ENCODE data around the gene CAMTA1.

DNA sequence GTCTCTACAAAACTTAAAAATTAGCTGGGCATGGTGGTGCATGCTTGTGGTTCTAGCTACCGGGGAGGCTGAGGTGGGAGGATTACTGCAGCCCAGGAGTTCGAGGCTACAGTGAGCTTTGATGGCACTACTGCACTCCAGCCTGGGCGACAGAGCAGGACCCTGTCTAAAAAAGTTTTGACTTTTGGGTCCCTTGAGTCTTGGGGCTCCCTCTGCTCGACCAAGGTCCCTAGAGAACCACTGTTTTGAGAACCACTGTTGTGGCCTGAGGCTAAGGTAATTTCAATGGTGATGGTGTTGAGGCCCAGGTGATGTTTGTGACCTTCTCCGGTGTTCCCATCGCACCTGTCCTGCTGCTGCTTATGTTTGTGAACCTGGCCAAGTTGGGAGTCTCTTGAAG, 3.1 kb upstream of the CAMTA1 start:
- TF ChIP-seq POLR2A (IDR thresholded peaks at IDR 0.05; ENCODE audit: low read length): no peak
- no peak for TF ChIP-seq GATA1 (IDR thresholded peaks at IDR 0.05; ENCODE audit: low read depth, low read length)

Data from erythroblast (primary cell).